ENCODE data around the gene DRD1. TPM values are rescaled to one million over a fixed set of nuclear protein-coding genes. Genes with fewer than 3 reads are reported as not detected.

Gene DRD1
- total and polyA plus RNA-seq, 5 donors = not detected

DNA sequence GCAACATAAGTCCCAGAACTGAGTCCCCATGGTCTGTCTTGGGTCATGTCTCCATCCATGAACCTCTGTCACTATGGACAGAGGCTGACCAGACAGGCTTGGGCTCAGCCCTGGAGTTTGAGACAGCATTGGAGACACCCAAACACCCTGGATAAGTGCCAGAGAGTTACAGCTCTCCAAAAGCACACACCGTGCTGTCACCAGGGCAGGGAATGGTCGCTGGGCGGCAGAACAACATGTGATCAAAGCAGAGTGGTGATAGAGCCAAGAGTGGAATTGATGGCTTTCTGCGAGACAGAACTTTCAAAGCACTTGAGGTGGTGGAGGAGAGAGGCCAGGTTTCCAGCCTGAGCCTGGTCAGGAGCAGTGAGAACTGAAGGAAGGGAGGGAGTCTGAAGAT is 50.1 kb downstream of the DRD1 start:
- Histone ChIP-seq H3K27me3 (ENCODE audit: control insufficient read depth, insufficient read depth) (no peaks in the 10 kb centered on the region), H3K4me1 (ENCODE audit: control insufficient read depth, insufficient read depth, low read length) (no peaks in the 10 kb centered on the region), H3K27ac (ENCODE audit: low read length) (no peak overlapping the region), H3K9me3 (ENCODE audit: control insufficient read depth, low read length) (no peaks in the 10 kb centered on the region), H3K4me3 (ENCODE audit: low read length) (no peak overlapping the region)
- no peak for ATAC-seq
- 41% methylated on average over 4 of the region's 4 CpGs for WGBS
- intact Hi-C loops (cut with DNase I) = no loop called here
- peak in 1 of 3 donors; percentile 35 for DNase-seq

DNA sequence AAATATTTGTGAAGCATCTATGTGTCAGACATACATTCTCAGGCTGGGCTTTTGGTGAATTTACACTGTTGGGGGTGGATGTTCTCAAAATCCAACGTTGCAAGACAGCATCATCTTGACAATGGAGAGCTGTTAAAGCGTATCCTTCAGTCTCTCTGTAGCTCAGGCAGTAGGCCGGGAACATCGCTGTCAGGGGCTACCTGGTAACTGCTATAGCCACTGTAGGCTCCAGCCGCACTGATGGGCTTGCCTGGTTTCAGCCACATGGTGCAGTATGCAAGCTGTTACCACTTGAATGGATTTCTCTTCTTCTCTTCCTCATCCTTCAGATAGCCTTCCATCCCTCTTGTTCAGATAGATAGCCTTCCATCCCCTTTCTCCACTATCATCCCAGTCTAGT is 51.7 kb downstream of the DRD1 start:
- no peaks in the 10 kb centered on the region for H3K27me3 ChIP-seq (ENCODE audit: control insufficient read depth, insufficient read depth)
- no peak overlapping the region for H3K4me3 ChIP-seq (ENCODE audit: low read length)
- no peaks in the 10 kb centered on the region for H3K4me1 ChIP-seq (ENCODE audit: control insufficient read depth, insufficient read depth, low read length)
- intact Hi-C loops (cut with DNase I) = no loop called here
- no peak overlapping the region for H3K27ac ChIP-seq (ENCODE audit: low read length)
- no peak for DNase-seq
- no peak for ATAC-seq
- 88% methylated on average over 5 of the region's 5 CpGs for WGBS
- H3K9me3 ChIP-seq (ENCODE audit: control insufficient read depth, low read length) = no peaks in the 10 kb centered on the region

DNA sequence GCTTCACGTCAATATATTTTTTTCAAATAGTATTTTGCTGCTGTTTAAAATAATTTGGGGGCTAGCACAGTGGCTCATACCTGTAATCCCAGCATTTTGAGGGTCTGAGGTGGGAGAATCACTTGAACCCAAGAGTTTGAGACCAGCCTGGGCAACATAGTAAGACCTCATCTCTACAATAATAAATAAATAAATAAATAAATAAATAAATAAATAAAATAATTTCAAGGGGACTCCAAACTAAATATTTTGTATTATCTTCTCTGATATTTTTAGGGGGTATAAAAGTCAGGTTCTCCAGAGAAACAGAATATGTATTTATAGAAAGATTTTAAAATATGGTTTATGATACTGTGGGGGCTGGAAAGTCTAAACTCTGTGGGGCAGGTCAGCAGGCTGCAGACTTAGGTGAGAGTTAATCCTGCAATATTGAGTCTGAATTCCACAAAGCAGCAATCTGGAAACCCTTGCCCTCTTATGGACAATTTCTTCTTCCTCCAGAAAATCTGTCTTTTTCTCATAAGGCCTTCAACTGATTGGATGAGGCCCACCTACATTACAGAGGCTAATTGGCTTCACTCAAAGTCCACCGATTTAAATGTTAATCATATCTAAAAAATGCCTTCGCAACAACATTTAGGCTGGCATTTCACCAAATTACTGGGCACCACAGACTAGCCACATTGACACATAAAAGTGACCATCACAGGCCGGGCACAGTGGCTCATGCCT is 53.5 kb downstream of the DRD1 start:
- H3K9me3 ChIP-seq (ENCODE audit: control insufficient read depth, low read length) = no peaks in the 10 kb centered on the region
- H3K4me3 ChIP-seq (ENCODE audit: low read length) = no peak overlapping the region
- no peaks in the 10 kb centered on the region for H3K4me1 ChIP-seq (ENCODE audit: control insufficient read depth, insufficient read depth, low read length)
- intact Hi-C loops (cut with DNase I) = no loop called here
- H3K27ac ChIP-seq (ENCODE audit: low read length) = no peak overlapping the region
- DNase-seq = no peak
- ATAC-seq = no peak
- 92% methylated on average over 4 of the region's 4 CpGs for WGBS
- no peaks in the 10 kb centered on the region for H3K27me3 ChIP-seq (ENCODE audit: control insufficient read depth, insufficient read depth)

Other genes starting within 250 kb of the DRD1 start
- 10 to 100 TPM; 31.5 to 37.6 (median 35.6) TPM for gene SFXN1, start 34.4 kb upstream of the DRD1 start, total RNA-seq
- 14.7 TPM for gene SFXN1, start 34.4 kb upstream of the DRD1 start, polyA plus RNA-seq
- 10 to 100 TPM; 21.0 to 37.5 (median 32.0) TPM for gene HRH2, start 213.9 kb upstream of the DRD1 start, total RNA-seq
- gene HRH2, start 213.9 kb upstream of the DRD1 start, polyA plus RNA-seq = 18.6 TPM